ENCODE data around the gene HSPG2.
A peak's percentile ranks its signal among the peaks of the same experiment; 100 is the strongest.

The HSPG2 gene

GRCh38 chr1:21899267-21899810, 37.8 kb downstream of the HSPG2 start:
- Histone ChIP-seq H3K9me3 (ENCODE audit: control extremely low read depth in 1 of 5, control insufficient read depth in 4 of 5, insufficient read depth in 2 of 5, low read depth in 1 of 5, low read length in 4 of 5) (no peaks in the 10 kb centered on the region), H3K36me3 (ENCODE audit: control insufficient read depth in 4 of 4, insufficient read depth in 4 of 4, low read length in 3 of 4) (peaks cover 0 to 17% (median 7%) of the 10 kb centered on the region in 4 experiments), H3K27me3 (replicated peaks in 2 of 5; ENCODE audit: control insufficient read depth in 4 of 5, insufficient read depth in 5 of 5, low read length in 4 of 5) (no peaks in the 10 kb centered on the region), H3K4me3 (ENCODE audit: control insufficient read depth in 1 of 7, extremely low read depth in 1 of 7, insufficient read depth in 4 of 7, low read depth in 2 of 7, low read length in 6 of 7) (no peak overlapping the region), H3K4me1 (ENCODE audit: control extremely low read depth in 1 of 4, control insufficient read depth in 4 of 4, insufficient read depth in 4 of 4, low read length in 3 of 4) (peaks cover 0 to 57% (median 42%) of the 10 kb centered on the region in 4 experiments), H3K27ac (ENCODE audit: insufficient read depth in 1 of 2, low read depth in 1 of 2, low read length in 2 of 2, poor library complexity in 1 of 2, severe bottlenecking in 2 of 2) (no peak overlapping the region)
- peak in 1 of 3 donors; percentile 29 for DNase-seq
- WGBS (ENCODE audit: insufficient coverage), result 77% methylated on average over 4 of the region's 4 CpGs
- ChIA-PET CTCF (interaction anchor here (0.9 to 2.6 kb wide), 10 partner anchors 10 to 58 kb away, joined by 3 to 15 read pairs (median 4); no protein-coding TSS in a partner anchor), POLR2A (interaction anchor here (1.2 to 1.9 kb wide), 2 partner anchors 10 to 37 kb away, joined by 3 to 11 read pairs; no protein-coding TSS in a partner anchor)

GRCh38 chr1:21898326-21899200, 38.5 kb downstream of the HSPG2 start:
- no peak for DNase-seq
- H3K9me3 ChIP-seq (ENCODE audit: control extremely low read depth in 1 of 5, control insufficient read depth in 4 of 5, insufficient read depth in 2 of 5, low read depth in 1 of 5, low read length in 4 of 5), result no peaks in the 10 kb centered on the region
- CTCF ChIA-PET, result interaction anchor here (0.5 to 2.6 kb wide), 7 partner anchors 10 to 41 kb away, joined by 3 to 15 read pairs (median 5); no protein-coding TSS in a partner anchor
- H3K4me3 ChIP-seq (ENCODE audit: control insufficient read depth in 1 of 7, extremely low read depth in 1 of 7, insufficient read depth in 4 of 7, low read depth in 2 of 7, low read length in 6 of 7), result no peak overlapping the region
- H3K27ac ChIP-seq (ENCODE audit: insufficient read depth in 1 of 2, low read depth in 1 of 2, low read length in 2 of 2, poor library complexity in 1 of 2, severe bottlenecking in 2 of 2), result no peak overlapping the region
- peaks cover 0 to 50% (median 34%) of the 10 kb centered on the region in 4 experiments for H3K4me1 ChIP-seq (ENCODE audit: control extremely low read depth in 1 of 4, control insufficient read depth in 4 of 4, insufficient read depth in 4 of 4, low read length in 3 of 4)
- WGBS (ENCODE audit: insufficient coverage), result 97% methylated on average over 13 of the region's 16 CpGs
- peaks cover 0 to 23% (median 7%) of the 10 kb centered on the region in 4 experiments for H3K36me3 ChIP-seq (ENCODE audit: control insufficient read depth in 4 of 4, insufficient read depth in 4 of 4, low read length in 3 of 4)
- POLR2A ChIA-PET, result interaction anchor here (1.2 to 1.9 kb wide), 2 partner anchors 11 to 38 kb away, joined by 3 to 11 read pairs; no protein-coding TSS in a partner anchor
- no peaks in the 10 kb centered on the region for H3K27me3 ChIP-seq (replicated peaks in 2 of 5; ENCODE audit: control insufficient read depth in 4 of 5, insufficient read depth in 5 of 5, low read length in 4 of 5)

- ChIA-PET CTCF (interaction anchor here (0.5 to 1.6 kb wide), 2 partner anchors 11 to 42 kb away, joined by 3 to 4 read pairs; no protein-coding TSS in a partner anchor), POLR2A (no interaction called here)
- Histone ChIP-seq H3K4me1 (ENCODE audit: control extremely low read depth in 1 of 4, control insufficient read depth in 4 of 4, insufficient read depth in 4 of 4, low read length in 3 of 4) (peaks cover 0 to 42% (median 31%) of the 10 kb centered on the region in 4 experiments), H3K4me3 (ENCODE audit: control insufficient read depth in 1 of 7, extremely low read depth in 1 of 7, insufficient read depth in 4 of 7, low read depth in 2 of 7, low read length in 6 of 7) (no peak overlapping the region), H3K27me3 (replicated peaks in 2 of 5; ENCODE audit: control insufficient read depth in 4 of 5, insufficient read depth in 5 of 5, low read length in 4 of 5) (no peaks in the 10 kb centered on the region), H3K9me3 (ENCODE audit: control extremely low read depth in 1 of 5, control insufficient read depth in 4 of 5, insufficient read depth in 2 of 5, low read depth in 1 of 5, low read length in 4 of 5) (no peaks in the 10 kb centered on the region), H3K36me3 (ENCODE audit: control insufficient read depth in 4 of 4, insufficient read depth in 4 of 4, low read length in 3 of 4) (peaks cover 0 to 23% (median 8%) of the 10 kb centered on the region in 4 experiments), H3K27ac (ENCODE audit: insufficient read depth in 1 of 2, low read depth in 1 of 2, low read length in 2 of 2, poor library complexity in 1 of 2, severe bottlenecking in 2 of 2) (no peak overlapping the region)
- DNase-seq, result no peak
- WGBS (ENCODE audit: insufficient coverage), result 100% methylated on average over 3 of the region's 4 CpGs
Measured at GRCh38 chr1:21897844-21898243, 39.3 kb downstream of the HSPG2 start.

GRCh38 chr1:21896652-21897532, 40.2 kb downstream of the HSPG2 start:
- 95% methylated on average over 17 of the region's 20 CpGs for WGBS (ENCODE audit: insufficient coverage)
- Histone ChIP-seq H3K27me3 (replicated peaks in 2 of 5; ENCODE audit: control insufficient read depth in 4 of 5, insufficient read depth in 5 of 5, low read length in 4 of 5) (no peaks in the 10 kb centered on the region), H3K36me3 (ENCODE audit: control insufficient read depth in 4 of 4, insufficient read depth in 4 of 4, low read length in 3 of 4) (peaks cover 0 to 23% (median 9%) of the 10 kb centered on the region in 4 experiments), H3K4me3 (ENCODE audit: control insufficient read depth in 1 of 7, extremely low read depth in 1 of 7, insufficient read depth in 4 of 7, low read depth in 2 of 7, low read length in 6 of 7) (no peak overlapping the region), H3K27ac (ENCODE audit: insufficient read depth in 1 of 2, low read depth in 1 of 2, low read length in 2 of 2, poor library complexity in 1 of 2, severe bottlenecking in 2 of 2) (no peak overlapping the region), H3K9me3 (ENCODE audit: control extremely low read depth in 1 of 5, control insufficient read depth in 4 of 5, insufficient read depth in 2 of 5, low read depth in 1 of 5, low read length in 4 of 5) (no peaks in the 10 kb centered on the region), H3K4me1 (ENCODE audit: control extremely low read depth in 1 of 4, control insufficient read depth in 4 of 4, insufficient read depth in 4 of 4, low read length in 3 of 4) (peaks cover 0 to 33% (median 22%) of the 10 kb centered on the region in 4 experiments)
- DNase-seq, result no peak
- ChIA-PET CTCF (no interaction called here), POLR2A (no interaction called here)

DNA sequence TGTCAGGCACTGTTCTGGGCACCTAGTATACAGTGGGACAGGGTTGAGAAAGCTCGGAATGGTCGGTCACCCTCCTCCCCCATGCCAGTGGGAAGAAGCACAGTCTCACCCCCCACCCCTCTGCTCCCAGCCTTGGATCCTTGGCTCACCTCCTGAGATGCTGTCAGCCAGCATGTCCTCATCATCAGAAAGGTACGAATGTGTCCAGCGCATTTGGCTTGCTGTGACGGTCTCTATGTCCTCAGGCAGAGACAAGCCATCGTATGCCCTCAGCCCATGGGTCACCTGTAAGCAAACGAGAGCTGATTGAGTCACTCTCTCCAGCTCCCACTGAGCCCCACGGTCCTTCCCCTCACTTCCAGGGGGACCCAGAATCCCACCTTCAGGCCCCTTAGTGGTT, 41.1 kb downstream of the HSPG2 start:
- ChIA-PET CTCF (interaction anchor here (1.0 kb wide), 1 partner anchor 9 kb away, joined by 3 read pairs; no protein-coding TSS in a partner anchor), POLR2A (no interaction called here)
- Histone ChIP-seq H3K9me3 (ENCODE audit: control extremely low read depth in 1 of 5, control insufficient read depth in 4 of 5, insufficient read depth in 2 of 5, low read depth in 1 of 5, low read length in 4 of 5) (no peaks in the 10 kb centered on the region), H3K36me3 (ENCODE audit: control insufficient read depth in 4 of 4, insufficient read depth in 4 of 4, low read length in 3 of 4) (peaks cover 0 to 30% (median 10%) of the 10 kb centered on the region in 4 experiments), H3K4me1 (ENCODE audit: control extremely low read depth in 1 of 4, control insufficient read depth in 4 of 4, insufficient read depth in 4 of 4, low read length in 3 of 4) (peaks cover 0 to 24% (median 16%) of the 10 kb centered on the region in 4 experiments), H3K27me3 (replicated peaks in 2 of 5; ENCODE audit: control insufficient read depth in 4 of 5, insufficient read depth in 5 of 5, low read length in 4 of 5) (no peaks in the 10 kb centered on the region), H3K4me3 (ENCODE audit: control insufficient read depth in 1 of 7, extremely low read depth in 1 of 7, insufficient read depth in 4 of 7, low read depth in 2 of 7, low read length in 6 of 7) (no peak overlapping the region), H3K27ac (ENCODE audit: insufficient read depth in 1 of 2, low read depth in 1 of 2, low read length in 2 of 2, poor library complexity in 1 of 2, severe bottlenecking in 2 of 2) (no peak overlapping the region)
- no peak for DNase-seq
- WGBS (ENCODE audit: insufficient coverage), result 100% methylated on average over 8 of the region's 8 CpGs

DNA sequence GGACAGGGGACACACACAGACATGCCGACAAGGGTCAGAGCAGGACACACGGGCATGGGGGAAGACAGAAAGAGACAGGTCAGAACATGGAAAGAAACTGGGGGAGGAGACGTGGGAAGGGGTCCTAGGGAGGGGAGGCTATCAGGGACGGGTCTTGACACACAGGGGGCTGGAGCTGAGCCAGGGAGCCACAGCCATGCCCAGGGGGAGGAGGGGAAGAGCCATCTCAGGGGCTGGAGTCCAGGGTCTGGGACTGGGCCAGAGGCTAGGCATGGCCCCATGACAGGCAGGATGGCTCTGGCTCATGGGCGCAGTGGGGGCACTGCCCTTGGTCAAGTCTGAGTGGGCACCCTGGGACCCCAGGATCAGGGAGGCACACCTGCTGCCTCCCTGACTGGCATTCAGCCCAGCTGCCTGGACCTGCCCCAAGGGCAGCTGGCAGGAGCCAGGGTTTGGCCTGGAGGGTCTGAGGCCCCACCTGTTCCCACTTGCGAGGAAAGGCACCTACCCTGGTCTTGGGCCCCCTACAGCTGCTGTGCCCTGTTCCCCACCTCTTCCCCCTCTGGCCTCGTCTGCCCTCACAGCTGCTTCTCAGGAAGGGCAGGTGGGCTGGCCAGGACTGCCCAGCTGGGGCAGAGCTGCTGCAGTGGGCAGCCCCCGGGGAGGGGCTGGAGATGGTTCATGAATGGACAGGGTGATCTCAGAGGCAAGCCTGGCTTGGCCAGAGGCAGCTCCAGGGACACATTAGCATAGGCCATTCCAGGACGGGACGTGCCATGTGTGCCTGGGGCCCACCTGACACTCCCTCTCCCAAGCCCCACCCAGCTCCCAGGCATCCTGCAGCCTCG, 42.9 kb downstream of the HSPG2 start:
- POLR2A ChIA-PET, result no interaction called here
- Histone ChIP-seq H3K4me3 (ENCODE audit: control insufficient read depth in 1 of 7, extremely low read depth in 1 of 7, insufficient read depth in 4 of 7, low read depth in 2 of 7, low read length in 6 of 7) (no peak overlapping the region), H3K27ac (ENCODE audit: insufficient read depth in 1 of 2, low read depth in 1 of 2, low read length in 2 of 2, poor library complexity in 1 of 2, severe bottlenecking in 2 of 2) (no peak overlapping the region), H3K27me3 (replicated peaks in 2 of 5; ENCODE audit: control insufficient read depth in 4 of 5, insufficient read depth in 5 of 5, low read length in 4 of 5) (no peaks in the 10 kb centered on the region), H3K9me3 (ENCODE audit: control extremely low read depth in 1 of 5, control insufficient read depth in 4 of 5, insufficient read depth in 2 of 5, low read depth in 1 of 5, low read length in 4 of 5) (no peaks in the 10 kb centered on the region), H3K4me1 (ENCODE audit: control extremely low read depth in 1 of 4, control insufficient read depth in 4 of 4, insufficient read depth in 4 of 4, low read length in 3 of 4) (peaks cover 0 to 7% (median 3%) of the 10 kb centered on the region in 4 experiments), H3K36me3 (ENCODE audit: control insufficient read depth in 4 of 4, insufficient read depth in 4 of 4, low read length in 3 of 4) (peaks cover 0 to 41% (median 15%) of the 10 kb centered on the region in 4 experiments)
- DNase-seq, result no peak
- 94% methylated on average over 10 of the region's 11 CpGs for WGBS (ENCODE audit: insufficient coverage)
- CTCF ChIA-PET, result no interaction called here
